ENCODE measurements around the gene AKAP1.

GRCh38 chr17:57166803-57167202, 81.8 kb downstream of the AKAP1 start:
- no peak for TF ChIP-seq CTCF (conservative IDR thresholded peaks at IDR 0.05)
- no peak for TF ChIP-seq EZH2 (IDR thresholded peaks at IDR 0.05; ENCODE audit: low read depth)

Data from PC-9 (cell line).